ENCODE data around the gene GPC3.

GPC3 gene

GRCh38 chrX:133985967-133986683 is 731 bp upstream of the GPC3 start:
- Histone ChIP-seq H3K9me3 (no peaks in the 10 kb centered on the region), H3K4me3 (peak overlapping the region; percentile 31 to 45), H3K27ac (no peak overlapping the region), H3K27me3 (peaks cover 0 to 2% of the 10 kb centered on the region in 2 donors), H3K36me3 (no peaks in the 10 kb centered on the region), H3K4me1 (peaks cover 0 to 8% (median 6%) of the 10 kb centered on the region in 4 donors)
- intact Hi-C loops (cut with DNase I; ENCODE audit: low total_unique reads), result no loop called here
- TF ChIP-seq CTCF (IDR thresholded peaks at IDR 0.05), result no peak
- DNase-seq, result no peak

GRCh38 chrX:133984857-133985163 is 584 bp downstream of the GPC3 start:
- Histone ChIP-seq H3K4me1 (peaks cover 0 to 8% (median 6%) of the 10 kb centered on the region in 4 donors), H3K27ac (no peak overlapping the region), H3K27me3 (peaks cover 0 to 2% of the 10 kb centered on the region in 2 donors), H3K9me3 (no peaks in the 10 kb centered on the region), H3K36me3 (no peaks in the 10 kb centered on the region), H3K4me3 (peak overlapping the region; percentile 31 to 45)
- intact Hi-C loops (cut with DNase I; ENCODE audit: low total_unique reads), result no loop called here
- DNase-seq, result no peak
- TF ChIP-seq CTCF (IDR thresholded peaks at IDR 0.05), result no peak

GRCh38 chrX:133983974-133984845 is 1.2 kb downstream of the GPC3 start:
- peaks cover 0 to 2% of the 10 kb centered on the region in 2 donors for H3K27me3 ChIP-seq
- H3K9me3 ChIP-seq, result no peaks in the 10 kb centered on the region
- intact Hi-C loops (cut with DNase I; ENCODE audit: low total_unique reads), result no loop called here
- no peak overlapping the region for H3K27ac ChIP-seq
- peaks cover 0 to 8% (median 6%) of the 10 kb centered on the region in 4 donors for H3K4me1 ChIP-seq
- TF ChIP-seq CTCF (IDR thresholded peaks at IDR 0.05), result no peak
- DNase-seq, result no peak
- H3K4me3 ChIP-seq, result no peak overlapping the region
- H3K36me3 ChIP-seq, result no peaks in the 10 kb centered on the region

GRCh38 chrX:133983256-133983973 is 2.0 kb downstream of the GPC3 start:
- Histone ChIP-seq H3K4me1 (peaks cover 0 to 8% (median 6%) of the 10 kb centered on the region in 4 donors), H3K4me3 (no peak overlapping the region), H3K27me3 (peaks cover 0 to 2% of the 10 kb centered on the region in 2 donors), H3K27ac (no peak overlapping the region), H3K36me3 (no peaks in the 10 kb centered on the region), H3K9me3 (no peaks in the 10 kb centered on the region)
- no peak for TF ChIP-seq CTCF (IDR thresholded peaks at IDR 0.05)
- intact Hi-C loops (cut with DNase I; ENCODE audit: low total_unique reads), result no loop called here
- no peak for DNase-seq

- Histone ChIP-seq H3K27ac (no peak overlapping the region), H3K9me3 (no peaks in the 10 kb centered on the region), H3K4me1 (peaks cover 0 to 8% (median 6%) of the 10 kb centered on the region in 4 donors), H3K27me3 (peaks cover 0 to 2% of the 10 kb centered on the region in 2 donors), H3K36me3 (no peaks in the 10 kb centered on the region), H3K4me3 (no peak overlapping the region)
- TF ChIP-seq CTCF (IDR thresholded peaks at IDR 0.05), result no peak
- DNase-seq, result no peak
- intact Hi-C loops (cut with DNase I; ENCODE audit: low total_unique reads), result no loop called here
Measured at GRCh38 chrX:133981924-133982323, 3.5 kb downstream of the GPC3 start.
